Epidermal melanocyte (primary cell): ENCODE measurements around the gene PEX26.
"Not testable (repeated sequence)": the region's sequence is repeated elsewhere in the genome, so short reads cannot be mapped to it uniquely, and the experiment has no call there.

Experiments
- DNase-seq: peaks from one replicate; pipeline ENCODE4 v3.0.0; 2011; ENCODE audit warnings: low spot score; ENCODE audit not compliant: insufficient read length

The PEX26 gene

GRCh38 chr22:18070556-18071306, 7.1 kb upstream of the PEX26 start:
- DNase-seq = no peak

GRCh38 chr22:18071307-18071967, 6.4 kb upstream of the PEX26 start:
- DNase-seq = not testable (repeated sequence)

GRCh38 chr22:18071968-18072310, 5.9 kb upstream of the PEX26 start:
- no peak for DNase-seq

- DNase-seq = no peak
Observed at GRCh38 chr22:18073467-18073866, 4.3 kb upstream of the PEX26 start.

GRCh38 chr22:18073927-18074326, 3.9 kb upstream of the PEX26 start:
- DNase-seq = not testable (repeated sequence)

- no peak for DNase-seq
Observed at GRCh38 chr22:18075101-18075719, 2.6 kb upstream of the PEX26 start.

GRCh38 chr22:18075720-18076497, 1.9 kb upstream of the PEX26 start:
- peak; percentile 69 for DNase-seq

- no peak for DNase-seq
Observed at GRCh38 chr22:18077087-18077638, 627 bp upstream of the PEX26 start.

GRCh38 chr22:18078329-18079041, 695 bp downstream of the PEX26 start:
- DNase-seq = no peak

GRCh38 chr22:18079706-18080233, 2.0 kb downstream of the PEX26 start:
- no peak for DNase-seq

GRCh38 chr22:18081416-18081815, 3.6 kb downstream of the PEX26 start:
- DNase-seq = no peak

- no peak for DNase-seq
Observed at GRCh38 chr22:18082467-18082866, 4.7 kb downstream of the PEX26 start.

GRCh38 chr22:18083406-18083805, 5.6 kb downstream of the PEX26 start:
- DNase-seq = no peak

- DNase-seq = no peak
Observed at GRCh38 chr22:18085188-18085587, 7.4 kb downstream of the PEX26 start.

GRCh38 chr22:18087350-18087855, 9.6 kb downstream of the PEX26 start:
- DNase-seq = no peak

GRCh38 chr22:18088825-18089568, 11.2 kb downstream of the PEX26 start:
- no peak for DNase-seq

GRCh38 chr22:18090286-18090685, 12.5 kb downstream of the PEX26 start:
- DNase-seq = no peak

- DNase-seq = no peak
Observed at GRCh38 chr22:18091478-18091877, 13.7 kb downstream of the PEX26 start.

GRCh38 chr22:18091916-18092526, 14.2 kb downstream of the PEX26 start:
- DNase-seq = no peak
